ENCODE measurements around the gene GMPPB.

GMPPB gene

DNA sequence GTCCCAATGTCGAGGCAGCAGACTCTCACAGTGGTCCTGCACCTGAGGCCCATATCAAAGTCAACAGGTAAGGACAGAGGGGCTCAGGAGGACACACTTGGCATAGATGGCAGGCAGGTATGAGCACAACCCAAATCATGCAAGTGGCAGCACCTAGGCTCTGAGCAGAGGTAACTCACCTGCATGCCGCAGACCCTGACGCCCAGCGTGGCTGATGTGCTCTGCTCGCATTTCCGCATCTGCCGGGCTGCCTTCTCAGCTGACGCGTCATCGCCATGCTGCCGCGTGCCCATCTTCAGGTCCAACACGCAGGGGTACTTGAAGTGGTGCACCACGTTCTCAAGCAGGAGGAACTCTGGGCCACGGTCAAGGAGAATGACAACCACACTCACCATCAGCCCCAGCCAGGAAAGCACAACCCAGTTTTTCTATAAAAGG lies 4.2 kb upstream of the GMPPB start:
- DNase-seq, result no peak

DNA sequence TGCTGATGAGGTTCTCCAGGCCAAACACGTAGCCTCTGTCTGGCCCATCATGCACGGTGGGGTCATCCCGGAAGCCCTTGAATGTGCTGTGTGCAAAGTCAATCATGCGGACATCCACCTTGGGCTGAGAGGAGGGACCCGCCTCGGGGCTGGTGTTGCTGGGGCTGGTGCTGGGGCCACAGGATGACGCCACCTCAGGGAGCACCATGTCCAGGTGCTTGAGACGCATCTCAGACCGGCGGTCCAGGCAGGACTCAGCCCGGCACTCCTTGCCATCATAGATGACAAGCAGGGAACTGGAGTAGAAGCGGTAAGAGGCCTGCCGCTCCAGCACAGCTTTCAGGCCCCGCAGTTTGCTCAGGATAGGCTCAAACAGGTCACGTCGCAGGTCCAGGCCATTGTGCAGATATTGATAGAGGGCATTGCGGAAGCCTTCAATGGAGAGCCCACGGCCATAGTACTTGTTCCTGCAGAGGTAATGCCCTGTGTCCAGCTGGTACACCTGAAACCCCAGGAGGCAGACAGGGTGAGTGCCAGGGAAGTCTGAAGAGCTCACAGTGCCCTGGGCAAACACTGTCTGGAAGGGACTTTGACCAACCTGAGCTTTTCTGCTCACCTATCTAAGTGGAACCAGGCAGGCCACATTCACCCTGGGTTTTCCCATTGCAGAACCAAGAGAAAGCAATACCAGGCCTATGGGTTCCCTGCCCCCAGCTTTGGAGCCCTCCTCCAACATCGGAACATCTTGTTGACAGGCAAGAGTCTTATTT lies 3.6 kb upstream of the GMPPB start:
- DNase-seq, result no peak

- no peak for DNase-seq
These were observed 2.3 kb upstream of the GMPPB start for GRCh38 chr3:49725906-49726681.

DNA sequence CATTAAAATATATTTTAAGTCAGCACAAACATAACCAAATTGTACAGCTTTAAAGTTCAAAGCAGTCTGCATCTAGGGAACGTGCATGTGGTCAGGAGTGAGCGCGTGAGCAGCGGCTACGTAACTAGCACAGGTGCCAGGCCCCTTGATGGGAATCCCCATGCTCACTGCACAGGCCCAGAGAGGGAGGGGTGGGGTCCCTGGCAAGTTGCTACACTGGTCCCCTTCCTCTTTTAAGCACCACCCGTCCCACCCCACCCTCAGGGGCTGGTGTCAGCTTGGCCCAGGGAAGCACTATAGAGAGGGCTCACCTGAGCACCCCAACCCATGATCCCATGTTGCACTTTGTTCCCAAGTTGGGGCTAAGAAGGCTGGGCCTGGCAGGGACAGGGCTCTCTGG lies 835 bp upstream of the GMPPB start:
- peak; percentile 25 to 46 (median 33) for DNase-seq

DNA sequence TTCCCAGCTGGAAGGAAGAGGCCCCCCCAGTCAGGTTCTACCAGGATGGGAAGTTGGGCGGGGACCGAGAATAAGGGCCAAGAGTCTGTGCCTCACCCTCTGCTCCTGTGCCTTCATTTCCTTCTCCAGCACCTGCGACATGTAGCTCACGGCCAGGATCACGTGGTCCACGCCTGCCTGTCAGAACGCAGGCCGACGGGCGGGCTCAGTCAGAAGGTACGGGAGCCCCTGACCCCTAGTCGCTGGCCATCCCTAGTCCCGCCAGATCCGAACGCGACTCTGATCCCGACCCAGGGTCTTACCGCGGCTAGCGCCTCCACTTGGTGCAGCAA lies 489 bp downstream of the GMPPB start:
- peak; percentile 40 to 69 (median 57) for DNase-seq

GRCh38 chr3:49722896-49723295 lies 855 bp downstream of the GMPPB start:
- DNase-seq, result no peak

DNA sequence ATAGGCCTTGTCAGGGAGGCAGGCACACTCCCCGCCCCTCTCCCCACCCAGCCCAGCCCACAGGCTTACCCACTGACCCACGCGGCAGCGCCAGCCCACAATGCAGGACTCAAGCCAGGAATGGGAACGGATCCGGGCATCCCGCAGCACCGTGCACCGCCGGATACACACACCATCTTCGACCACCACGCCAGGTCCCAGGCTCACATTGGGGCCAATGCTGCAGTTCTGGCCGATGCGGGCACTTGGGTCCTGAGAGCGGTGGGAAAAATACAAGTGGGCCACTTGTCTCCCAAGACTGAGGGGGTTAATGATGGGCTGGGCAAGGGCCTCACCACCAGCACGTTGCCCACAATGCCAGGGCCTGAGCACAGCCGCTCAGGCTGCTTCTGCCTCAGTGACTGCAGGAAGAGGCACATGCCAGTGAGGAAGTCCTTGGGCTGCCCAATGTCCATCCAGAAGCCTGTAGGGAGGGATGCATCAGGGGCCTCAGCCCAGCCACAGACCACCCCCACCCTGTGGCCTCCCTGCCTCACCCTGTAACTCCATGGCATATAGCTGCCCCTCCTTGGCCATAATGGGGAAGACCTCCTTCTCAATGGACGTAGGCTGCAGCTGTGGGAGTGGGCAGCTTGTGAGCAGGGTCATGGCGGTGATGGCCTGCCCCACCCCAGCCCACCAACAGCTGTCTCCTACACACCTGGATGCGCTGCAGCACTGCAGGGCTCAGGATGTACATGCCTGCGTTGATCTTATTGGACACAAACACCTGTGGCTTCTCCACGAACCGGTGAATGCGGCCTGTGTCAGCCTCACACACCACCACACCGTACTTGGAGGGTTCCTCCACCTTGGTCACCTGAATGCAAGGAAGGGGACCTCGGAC lies 1.6 kb downstream of the GMPPB start:
- DNase-seq, result no peak

- DNase-seq, result no peak
These were observed 2.2 kb downstream of the GMPPB start for GRCh38 chr3:49721596-49721895.

- no peak for DNase-seq
These were observed 2.7 kb downstream of the GMPPB start for GRCh38 chr3:49720855-49721595.

DNA sequence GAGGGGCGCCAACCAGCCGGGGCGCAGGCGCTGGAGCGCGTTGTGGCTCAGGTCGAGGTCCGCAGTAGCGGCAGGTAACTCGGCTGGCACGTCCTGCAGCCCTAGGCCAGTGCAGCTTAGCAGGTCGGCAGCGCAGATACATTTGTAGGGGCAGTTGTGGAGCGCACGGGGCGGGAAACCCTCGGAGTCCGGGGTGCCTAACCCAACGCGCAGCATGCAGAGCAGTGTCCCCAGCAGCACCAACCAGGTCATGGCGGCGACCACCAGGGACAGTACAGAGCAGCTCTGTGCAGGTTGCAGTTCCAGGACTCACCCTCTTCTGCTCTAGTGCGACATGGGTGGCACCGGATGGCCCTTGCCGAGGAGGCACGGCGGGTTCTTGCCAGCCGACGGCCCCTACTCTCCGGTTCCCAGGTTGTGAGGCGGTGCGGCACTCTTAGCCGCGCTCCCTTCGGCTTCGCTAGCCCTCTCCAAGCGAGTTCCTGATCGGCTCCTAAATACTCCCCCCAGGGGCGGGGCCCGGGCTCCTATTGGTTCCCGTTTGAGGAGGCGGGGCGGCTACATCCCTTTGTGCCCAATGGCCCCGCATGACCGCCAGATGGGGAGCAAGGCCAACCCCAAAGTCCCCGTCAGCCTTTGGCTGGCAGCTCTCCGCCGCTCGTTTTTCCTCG lies 4.4 kb downstream of the GMPPB start, which contains the start of gene AMIGO3:
Gene AMIGO3 (minus strand): TSS at position 471 of the 671 bp plus-strand sequence. CDS start 219 bp downstream, at position 252.
- DNase-seq, result peak; percentile 84 to 91 (median 86)

GRCh38 chr3:49718858-49719213 lies 4.9 kb downstream of the GMPPB start:
- DNase-seq, result no peak

DNA sequence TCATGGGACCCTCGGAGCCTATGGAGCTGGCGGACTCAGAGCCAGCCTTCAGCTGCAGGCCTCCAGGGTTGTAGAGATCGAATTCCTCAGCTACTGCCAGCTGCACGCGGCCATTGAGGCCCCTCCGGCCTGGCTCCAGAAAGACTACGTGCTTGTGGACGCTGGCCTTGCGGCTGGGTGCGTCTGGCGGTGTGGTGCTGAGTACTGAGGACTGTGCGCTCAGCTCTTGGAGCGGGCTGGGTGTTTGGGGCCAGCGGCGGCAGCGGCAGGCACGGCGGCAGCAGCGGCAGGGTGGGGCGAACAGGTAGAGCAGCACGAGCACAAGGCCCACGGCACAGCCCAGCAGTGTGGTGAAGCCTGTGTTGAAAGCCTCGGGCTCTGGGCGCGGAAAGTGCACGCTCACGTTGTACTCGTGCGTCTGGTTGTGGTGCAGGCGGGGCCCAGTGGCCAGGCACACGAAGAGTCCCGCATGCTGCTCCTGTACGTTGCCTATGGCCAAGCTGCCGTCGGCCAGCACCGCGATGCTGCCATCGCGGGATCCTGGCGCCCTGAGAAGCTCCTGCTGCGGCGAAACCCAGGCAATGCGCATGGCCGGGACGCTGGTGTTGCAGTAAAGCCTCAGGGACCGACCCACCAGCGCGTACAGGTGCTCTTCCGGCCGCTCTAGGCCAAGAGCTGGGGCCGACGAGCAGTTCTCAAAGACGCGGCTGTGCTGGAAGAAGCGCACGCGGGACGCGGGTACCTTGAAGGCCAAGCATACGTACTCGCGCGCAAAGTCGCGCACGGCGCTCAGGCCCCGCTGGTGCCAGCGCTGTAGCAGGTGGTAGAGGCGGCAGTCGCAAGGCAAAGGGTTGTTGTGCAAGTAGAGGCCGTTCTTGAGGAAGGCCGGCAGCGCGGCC lies 5.5 kb downstream of the GMPPB start:
- DNase-seq, result no peak

DNA sequence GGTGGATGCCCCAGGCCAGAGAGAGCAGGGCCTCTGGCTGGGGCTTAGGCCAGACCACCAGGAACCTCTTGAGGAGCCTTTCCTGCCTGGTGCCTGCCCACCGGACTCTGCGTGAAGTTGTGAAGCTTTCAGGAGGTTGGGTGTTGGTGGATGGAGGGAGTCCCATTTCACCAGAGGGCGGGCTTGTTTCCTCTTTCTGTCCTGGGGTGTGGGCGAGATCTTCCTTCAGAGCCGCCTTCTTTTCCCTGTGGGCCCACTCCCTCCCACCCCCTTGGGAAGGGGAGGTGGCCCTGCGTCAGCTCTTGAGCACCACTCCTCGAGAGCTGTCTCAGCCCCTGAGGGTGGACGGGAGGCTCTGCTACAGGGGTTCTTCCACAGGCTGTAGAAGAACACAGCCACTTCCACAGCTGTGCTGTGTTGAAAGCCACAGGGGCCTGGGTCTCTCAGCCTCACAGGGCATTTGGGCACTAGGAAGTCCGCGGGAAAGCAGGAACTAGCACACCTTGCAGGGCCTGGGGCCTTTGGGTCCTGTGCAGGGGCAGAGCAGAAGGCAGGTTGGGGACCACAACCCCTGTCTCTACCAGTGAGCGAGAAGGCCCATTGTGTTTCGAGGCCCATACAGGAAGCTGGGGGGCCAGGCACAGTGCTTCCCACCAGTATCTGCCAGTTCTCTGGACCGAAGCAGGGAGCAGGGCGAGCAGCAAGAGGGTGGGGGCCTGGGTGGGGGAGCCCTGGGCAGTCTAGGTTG lies 6.4 kb downstream of the GMPPB start:
- no peak for DNase-seq

- DNase-seq, result no peak
These were observed 7.0 kb downstream of the GMPPB start for GRCh38 chr3:49716691-49717210.

GRCh38 chr3:49716169-49716568 lies 7.6 kb downstream of the GMPPB start:
- no peak for DNase-seq

DNA sequence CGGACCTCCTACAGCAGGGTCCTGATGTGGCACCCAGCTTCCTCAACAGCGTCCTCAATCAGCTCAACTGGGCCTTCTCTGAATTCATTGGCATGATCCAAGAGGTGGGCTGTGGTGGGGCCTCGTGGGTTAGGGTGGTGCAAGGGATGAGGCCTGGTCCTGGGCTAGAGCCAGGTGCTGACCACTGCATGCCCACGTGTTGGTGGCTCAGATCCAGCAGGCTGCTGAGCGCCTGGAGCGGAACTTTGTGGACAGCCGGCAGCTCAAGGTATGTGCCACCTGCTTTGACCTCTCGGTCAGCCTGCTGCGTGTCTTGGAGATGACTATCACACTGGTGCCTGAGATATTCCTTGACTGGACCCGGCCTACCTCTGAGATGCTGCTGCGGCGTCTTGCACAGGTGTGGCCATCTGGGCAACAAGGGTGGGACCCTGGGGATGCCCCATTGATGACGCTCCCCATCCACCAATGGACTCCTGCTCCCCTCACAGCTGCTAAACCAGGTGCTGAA lies 8.1 kb downstream of the GMPPB start:
- DNase-seq, result no peak

- DNase-seq, result no peak
These were observed 8.8 kb downstream of the GMPPB start for GRCh38 chr3:49714728-49715550.

DNA sequence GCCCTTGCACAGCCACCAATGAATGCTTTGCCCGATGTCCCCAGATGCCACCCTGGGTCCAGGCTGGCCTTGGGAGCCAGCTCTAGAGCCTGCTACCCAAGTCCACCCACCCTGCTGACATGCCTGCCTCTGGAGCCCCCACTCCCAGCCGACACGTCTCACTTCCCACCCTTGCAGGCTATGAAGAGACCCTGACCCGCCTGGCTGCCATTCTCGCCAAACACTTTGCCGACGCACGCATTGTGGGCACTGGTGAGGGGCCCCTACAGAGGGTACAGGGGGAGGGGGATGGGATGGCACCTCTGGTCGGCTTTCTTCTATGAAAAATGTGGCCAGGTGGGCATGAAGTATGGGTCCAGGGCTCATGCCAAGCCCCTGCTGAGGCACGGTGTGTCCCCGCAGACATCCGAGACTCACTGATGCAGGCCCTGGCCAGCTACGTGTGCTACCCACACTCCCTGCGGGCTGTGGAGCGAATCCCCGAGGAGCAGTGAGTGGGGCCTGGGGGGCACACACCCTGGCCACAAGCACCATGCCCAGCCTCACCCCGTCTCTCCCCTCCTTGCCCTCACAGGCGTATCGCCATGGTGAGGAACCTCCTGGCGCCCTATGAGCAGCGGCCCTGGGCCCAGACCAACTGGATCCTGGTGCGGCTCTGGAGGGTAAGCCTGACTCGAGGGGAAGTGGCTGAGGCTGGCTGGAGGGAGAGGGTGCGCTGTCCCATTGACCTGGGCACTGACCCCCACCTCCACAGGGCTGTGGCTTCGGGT lies 10.2 kb downstream of the GMPPB start:
- no peak for DNase-seq
